H1 (cell line): ENCODE measurements around the gene CNBP. TPM values are rescaled to one million over a fixed set of nuclear protein-coding genes. Genes with fewer than 3 reads are reported as not detected.

Source experiments
- CTCF ChIA-PET: fragments of 300-600 bp; sonication (Branson Sonifier 250); formaldehyde crosslinking; loops from one replicate; lab custom pipeline; 2021; ENCODE audit not compliant: partially characterized antibody; lab: Charles Lee
- POLR2A ChIA-PET: fragments of 300-600 bp; sonication (Branson Sonifier 250); formaldehyde crosslinking; loops from one replicate; lab custom pipeline; 2021; ENCODE audit warnings: inconsistent platforms; ENCODE audit not compliant: partially characterized antibody; lab: Charles Lee
- DNase-seq, 2 experiments: peaks; one replicate each; pipeline versions ENCODE4 v3.0.0 to v3.0.0-alpha.2; 2010 to 2022; ENCODE audit warnings: low spot score in 2 of 2, low read depth in 1 of 2, mixed read lengths in 1 of 2
- FAIRE-seq: peaks from 2 replicates; lab custom pipeline; 2011; peaks lifted over from hg19 to GRCh38; lab: Jason Lieb, UNC
- H2AFZ ChIP-seq: 2 replicates; pipeline ENCODE4 v1.8.1; 2012; ENCODE audit warnings: low read length, inconsistent platforms
- H2AK5ac ChIP-seq: 2 replicates; pipeline ENCODE4 v1.6.1; 2013; ENCODE audit warnings: low read depth, low read length
- H2BK120ac ChIP-seq: replicated peaks from 2 replicates; pipeline ENCODE3; 2013; ENCODE audit warnings: low read depth, low read length, inconsistent platforms
- H2BK12ac ChIP-seq: 2 replicates; pipeline ENCODE4 v1.6.1; 2013; ENCODE audit warnings: low read depth, low read length
- H2BK15ac ChIP-seq: 2 replicates; pipeline ENCODE4 v1.6.1; 2013; ENCODE audit warnings: low read length
- H2BK20ac ChIP-seq: 2 replicates; pipeline ENCODE4 v1.6.1; 2013; ENCODE audit warnings: low read length
- H2BK5ac ChIP-seq: 2 replicates; pipeline ENCODE4 v1.6.1; 2013; ENCODE audit warnings: low read depth, low read length
- H3K14ac ChIP-seq: 2 replicates; pipeline ENCODE4 v1.6.1; 2013; ENCODE audit warnings: inconsistent platforms; ENCODE audit not compliant: insufficient read length
- H3K18ac ChIP-seq: 2 replicates; pipeline ENCODE4 v1.6.1; 2013; ENCODE audit warnings: low read length; ENCODE audit errors: extremely low read depth
- H3K23ac ChIP-seq: 2 replicates; pipeline ENCODE4 v1.6.1; 2013; ENCODE audit warnings: inconsistent platforms; ENCODE audit not compliant: insufficient read length
- H3K23me2 ChIP-seq: 2 replicates; pipeline ENCODE4 v1.6.1; 2013; ENCODE audit warnings: low read depth, low read length
- H3K27ac ChIP-seq: 2 replicates; pipeline ENCODE4 v1.6.1; 2011; ENCODE audit warnings: low read depth, low read length, inconsistent platforms
- H3K27me3 ChIP-seq, 4 experiments: replicated peaks in 1 of 4; 1 replicate in 1 of 4; 2 replicates in 3 of 4; pipeline versions ENCODE4 v1.6.1 to v1.8.1; 2011 to 2013; ENCODE audit warnings: low read length in 3 of 4, mild to moderate bottlenecking in 3 of 4, inconsistent platforms in 2 of 4, mixed read lengths in 2 of 4, moderate library complexity in 1 of 4; ENCODE audit not compliant: control insufficient read depth in 3 of 4, insufficient read depth in 3 of 4; ENCODE audit errors: extremely low read depth in 1 of 4
- H3K36me3 ChIP-seq, 4 experiments: 2 replicates each; pipeline versions ENCODE4 v1.6.1 to v1.8.1; 2011 to 2013; ENCODE audit warnings: mild to moderate bottlenecking in 4 of 4, low read length in 3 of 4, moderate library complexity in 2 of 4, control low read depth in 1 of 4, inconsistent platforms in 1 of 4; ENCODE audit not compliant: insufficient read depth in 4 of 4, control insufficient read depth in 2 of 4
- H3K4ac ChIP-seq: replicated peaks from 2 replicates; pipeline ENCODE3; 2013; ENCODE audit warnings: low read length, low read depth, mixed read lengths, inconsistent platforms; ENCODE audit not compliant: insufficient read length
- H3K4me1 ChIP-seq, 4 experiments: replicated peaks in 1 of 4; 1 replicate in 1 of 4; 2 replicates in 3 of 4; pipeline versions ENCODE4 v1.6.1 to v1.8.1; 2011 to 2013; ENCODE audit warnings: low read length in 3 of 4, inconsistent platforms in 2 of 4, mixed read lengths in 1 of 4; ENCODE audit not compliant: insufficient read depth in 4 of 4, control insufficient read depth in 3 of 4
- H3K4me2 ChIP-seq, 2 experiments: 2 replicates each; pipeline versions ENCODE4 v1.6.1 to v1.8.1; 2011 to 2013; ENCODE audit warnings: low read depth in 2 of 2, low read length in 2 of 2, control low read depth in 1 of 2, inconsistent platforms in 1 of 2, mild to moderate bottlenecking in 1 of 2; ENCODE audit not compliant: insufficient read depth in 1 of 2
- H3K4me3 ChIP-seq, 4 experiments: fragments of 200-600, 300-600 bp in 1 of 4; sonication (generic), shearing (Covaris generic), sonication (Bioruptor Twin) in 1 of 4; 2 replicates each; pipeline versions ENCODE4 v1.5.1 to v1.8.1; 2011 to 2016; ENCODE audit warnings: low read length in 4 of 4, low read depth in 3 of 4, control low read depth in 2 of 4, inconsistent platforms in 2 of 4, mild to moderate bottlenecking in 2 of 4, mixed read lengths in 1 of 4, moderate library complexity in 1 of 4; ENCODE audit not compliant: insufficient read depth in 2 of 4; ENCODE audit errors: extremely low read depth in 1 of 4
- H3K56ac ChIP-seq: replicated peaks from 2 replicates; pipeline ENCODE3; 2013; ENCODE audit warnings: low read depth, mild to moderate bottlenecking, mixed read lengths, low read length, inconsistent platforms; ENCODE audit not compliant: insufficient read length
- H3K79me1 ChIP-seq: 2 replicates; pipeline ENCODE4 v1.6.1; 2013; ENCODE audit warnings: low read depth, low read length, control low read depth
- H3K79me2 ChIP-seq, 2 experiments: 2 replicates each; pipeline versions ENCODE4 v1.6.1 to v1.8.1; 2012 to 2013; ENCODE audit warnings: low read length in 2 of 2, mild to moderate bottlenecking in 2 of 2, inconsistent platforms in 1 of 2; ENCODE audit not compliant: insufficient read depth in 2 of 2, control insufficient read depth in 1 of 2
- H3K9ac ChIP-seq, 4 experiments: replicated peaks in 1 of 4; 1 replicate in 1 of 4; 2 replicates in 3 of 4; pipeline versions ENCODE4 v1.6.1 to v1.8.1; 2011 to 2013; ENCODE audit warnings: low read depth in 3 of 4, low read length in 3 of 4, control low read depth in 2 of 4, mild to moderate bottlenecking in 2 of 4, moderate library complexity in 2 of 4, inconsistent platforms in 1 of 4; ENCODE audit errors: extremely low read depth in 1 of 4
- H3K9me3 ChIP-seq, 2 experiments: 2 replicates each; pipeline versions ENCODE4 v1.6.1 to v1.8.1; 2012 to 2013; ENCODE audit warnings: mild to moderate bottlenecking in 2 of 2, moderate library complexity in 2 of 2, control low read depth in 1 of 2, inconsistent platforms in 1 of 2, low read depth in 1 of 2, low read length in 1 of 2, mixed read lengths in 1 of 2; ENCODE audit not compliant: insufficient read depth in 2 of 2
- H4K20me1 ChIP-seq, 2 experiments: replicated peaks in 1 of 2; 2 replicates each; pipeline versions ENCODE3 to v1.8.1; 2011 to 2013; ENCODE audit warnings: inconsistent platforms in 2 of 2, low read length in 2 of 2, mild to moderate bottlenecking in 1 of 2; ENCODE audit not compliant: insufficient read depth in 2 of 2, control insufficient read depth in 1 of 2
- H4K5ac ChIP-seq: 2 replicates; pipeline ENCODE4 v1.6.1; 2013; ENCODE audit warnings: low read length, low read depth, mixed read lengths, inconsistent platforms; ENCODE audit not compliant: insufficient read length
- H4K8ac ChIP-seq: 2 replicates; pipeline ENCODE4 v1.8.0; 2013; ENCODE audit warnings: mild to moderate bottlenecking, moderate library complexity, low read length, inconsistent platforms; ENCODE audit not compliant: insufficient read depth; ENCODE audit errors: extremely low read depth
- H4K91ac ChIP-seq: replicated peaks from 2 replicates; pipeline ENCODE3; 2013; ENCODE audit warnings: low read length, mixed read lengths, inconsistent platforms; ENCODE audit not compliant: insufficient read length
- ASH2L ChIP-seq: fragments of 200-600, 300-600 bp; sonication (generic); IDR thresholded peaks from one replicate; pipeline ENCODE4 v1.7.1; 2017; ENCODE audit warnings: low read length
- BACH1 ChIP-seq: IDR thresholded peaks from 2 replicates; pipeline ENCODE4 v1.6.1; 2012; ENCODE audit warnings: low read length, improper control_type of control experiment
- CEBPB ChIP-seq: IDR thresholded peaks from 2 replicates; pipeline ENCODE4 v1.6.1; 2012; ENCODE audit warnings: low read depth, low read length
- HDAC2 ChIP-seq, 2 experiments: fragments of 300-600 bp in 1 of 2; sonication (generic) in 1 of 2; IDR thresholded peaks; 2 replicates each; pipeline ENCODE4 v1.6.1; 2011 to 2012; ENCODE audit warnings: low read depth in 2 of 2, low read length in 2 of 2, mild to moderate bottlenecking in 2 of 2, moderate library complexity in 2 of 2, borderline replicate concordance in 1 of 2, inconsistent platforms in 1 of 2
- KDM1A ChIP-seq: fragments of 200-600, 300-600 bp; sonication (generic); IDR thresholded peaks from 2 replicates; pipeline ENCODE4 v1.7.1; 2016; ENCODE audit warnings: mild to moderate bottlenecking, low read length, borderline replicate concordance
- PHF8 ChIP-seq: fragments of 200-600 bp; sonication (generic); conservative IDR thresholded peaks from 2 replicates; pipeline ENCODE4 v1.7.1; 2012; ENCODE audit warnings: low read depth, mild to moderate bottlenecking, inconsistent platforms, low read length, moderate library complexity
- RFX5 ChIP-seq: IDR thresholded peaks from 2 replicates; pipeline ENCODE4 v1.6.1; 2011; ENCODE audit warnings: low read depth, low read length, improper control_type of control experiment, borderline replicate concordance
- SAP30 ChIP-seq: fragments of 300-600 bp; sonication (generic); IDR thresholded peaks from 2 replicates; pipeline ENCODE4 v1.7.1; 2012; ENCODE audit warnings: low read length, moderate library complexity, mild to moderate bottlenecking, inconsistent platforms; ENCODE audit not compliant: insufficient read depth, insufficient replicate concordance
- SP2 ChIP-seq: IDR thresholded peaks from 2 replicates; pipeline ENCODE4 v1.6.1; 2012; ENCODE audit warnings: mild to moderate bottlenecking, low read length, inconsistent platforms
- SRF ChIP-seq: IDR thresholded peaks from 2 replicates; pipeline ENCODE4 v1.6.1; 2011; ENCODE audit warnings: mild to moderate bottlenecking, low read depth, low read length, moderate library complexity
- SUZ12 ChIP-seq: fragments of 200-600 bp; sonication (generic); IDR thresholded peaks from 2 replicates; pipeline ENCODE4 v1.6.1; 2012; ENCODE audit warnings: mild to moderate bottlenecking, inconsistent platforms, low read length, moderate library complexity, mixed read lengths
- TAF1 ChIP-seq: IDR thresholded peaks from 2 replicates; pipeline ENCODE4 v1.6.1; 2011; ENCODE audit warnings: mild to moderate bottlenecking, low read depth, low read length
- ZNF274 ChIP-seq: IDR thresholded peaks from 2 replicates; pipeline ENCODE4 v1.7.0; 2012; ENCODE audit warnings: low read length, borderline replicate concordance; ENCODE audit errors: extremely low read depth
- whole genome bisulfite sequencing, 2 experiments: shearing (Covaris generic) in 1 of 2; methylation state at CpG; one replicate each; pipeline versions ENCODE4 v1.1.6 to v1.1.7; 2013 to 2015; ENCODE audit warnings: low lambda C conversion rate in 2 of 2, mixed read lengths in 2 of 2, inconsistent platforms in 1 of 2, low coverage in 1 of 2, missing lambda C conversion rate in 1 of 2; ENCODE audit not compliant: insufficient replicate concordance in 2 of 2, insufficient coverage in 1 of 2, insufficient read length in 1 of 2; ENCODE audit errors: extremely low coverage in 1 of 2, missing lambda C conversion rate in 1 of 2; 5-methylcytosine and 5-hydroxymethylcytosine counted together
- polyA plus RNA-seq, 7 experiments: library from polyadenylated mRNA; depleted of rRNA in 3 of 7; stranded (reverse) in 5 of 7; unstranded in 2 of 7; fragments of >200 nt in 5 of 7; fragments of 200-250 nt in 2 of 7; gene quantifications; 1 replicate in 5 of 7; 2 replicates in 1 of 7; 4 replicates in 1 of 7; pipeline versions ENCODE4 v1.2.1 to v1.2.3, GENCODE V29; 2011 to 2013; ENCODE audit warnings: missing spikeins in 2 of 7, mixed read lengths in 2 of 7
- total RNA-seq: library from RNA; stranded (reverse); fragmentation: NEBNext Ultra II Directional; extraction: Animal tissue kit (Norgen Biotek cat#: 25700); gene quantifications from 2 replicates; pipeline ENCODE4 v1.2.1, GENCODE V29; 2021
- TF ChIP-seq, protein P1 (sequence below): IDR thresholded peaks from 2 replicates; pipeline ENCODE4 v1.6.1; 2012; ENCODE audit warnings: inconsistent platforms

CNBP gene
- total and polyA plus RNA-seq, 2 of the 8 experiments (the other 6 are each of a cell fraction or from before 2014, with no cell fraction given), result 315 to 371 TPM

DNA sequence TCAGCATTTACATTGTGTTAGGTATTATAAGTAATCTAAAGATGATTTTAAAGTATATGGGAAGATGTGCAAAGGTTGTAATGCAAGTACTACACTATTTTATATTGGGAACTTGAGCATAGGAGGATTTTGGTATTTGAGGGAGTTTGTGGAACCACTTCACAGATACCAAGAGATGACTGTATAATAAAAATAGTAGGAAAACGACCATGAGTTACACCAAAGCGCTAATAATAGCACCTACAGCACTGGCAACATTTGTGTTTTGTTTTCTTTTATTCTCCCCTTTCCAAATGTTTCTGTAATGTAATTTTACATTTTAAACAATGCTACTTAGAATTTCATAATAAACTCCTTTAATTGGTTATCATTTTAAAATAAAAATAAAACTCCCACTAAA lies 10.5 kb downstream of the CNBP start:
- 83% methylated on average over 2 of the region's 2 CpGs; no CpG with 5 or more reads in 1 of the 2 experiments for WGBS, 2 experiments
- no peak for FAIRE-seq
- no peak overlapping the region for H2AFZ ChIP-seq
- H3K14ac ChIP-seq, result no peak overlapping the region
- DNase-seq, result no peak
- H4K5ac ChIP-seq, result no peak overlapping the region
- H3K56ac ChIP-seq, result no peak overlapping the region
- no peak overlapping the region for H3K18ac ChIP-seq
- peaks cover 16 to 70% (median 35%) of the 10 kb centered on the region in 4 experiments for H3K36me3 ChIP-seq
- H3K4me3 ChIP-seq, result no peak overlapping the region
- no peak overlapping the region for H2BK20ac ChIP-seq
- no peaks in the 10 kb centered on the region; the same call in 1 of the 2 replicates for H3K79me1 ChIP-seq
- ChIA-PET CTCF (interaction anchor here (1.4 to 2.4 kb wide), 2 partner anchors 64 to 72 kb away, joined by 3 to 10 read pairs; no protein-coding TSS in a partner anchor), POLR2A (interaction anchor here (0.7 to 3.7 kb wide), 2 partner anchors 10 to 19 kb away, joined by 3 to 22 read pairs; no protein-coding TSS in a partner anchor)
- H3K23me2 ChIP-seq, result no peaks in the 10 kb centered on the region
- H3K79me2 ChIP-seq, result peaks cover 34 to 88% of the 10 kb centered on the region in 2 experiments
- H3K27me3 ChIP-seq, result no peaks in the 10 kb centered on the region
- H3K4ac ChIP-seq, result no peak overlapping the region
- no peak overlapping the region for H3K27ac ChIP-seq
- H3K23ac ChIP-seq, result no peak overlapping the region
- H2BK15ac ChIP-seq, result no peak overlapping the region
- H3K4me1 ChIP-seq, result no peaks in the 10 kb centered on the region
- no peak overlapping the region for H2BK5ac ChIP-seq
- H4K8ac ChIP-seq, result no peak overlapping the region
- peaks cover 26 to 28% of the 10 kb centered on the region in 2 experiments for H4K20me1 ChIP-seq
- H2AK5ac ChIP-seq, result no peak overlapping the region
- no peaks in the 10 kb centered on the region; a peak in 1 of 4 replicates for H3K9me3 ChIP-seq
- no peak overlapping the region for H4K91ac ChIP-seq
- no peak overlapping the region for H3K4me2 ChIP-seq
- no peak overlapping the region for H2BK120ac ChIP-seq
- no peak overlapping the region for H3K9ac ChIP-seq
- H2BK12ac ChIP-seq, result no peak overlapping the region
- TF ChIP-seq HDAC2 (IDR thresholded peaks at IDR 0.05; ENCODE audit: borderline replicate concordance in 1 of 2, low read depth in 2 of 2, low read length in 2 of 2) (no peak), PHF8 (no peak), ZNF274 (no peak), SUZ12 (no peak), CEBPB (no peak), KDM1A (no peak), TAF1 (no peak), RFX5 (no peak), SRF (no peak), SP2 (no peak), SAP30 (no peak), ASH2L (no peak), BACH1 (no peak)
- TF ChIP-seq, protein P1, sequence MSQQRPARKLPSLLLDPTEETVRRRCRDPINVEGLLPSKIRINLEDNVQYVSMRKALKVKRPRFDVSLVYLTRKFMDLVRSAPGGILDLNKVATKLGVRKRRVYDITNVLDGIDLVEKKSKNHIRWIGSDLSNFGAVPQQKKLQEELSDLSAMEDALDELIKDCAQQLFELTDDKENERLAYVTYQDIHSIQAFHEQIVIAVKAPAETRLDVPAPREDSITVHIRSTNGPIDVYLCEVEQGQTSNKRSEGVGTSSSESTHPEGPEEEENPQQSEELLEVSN, result no peak
